ENCODE measurements around the gene ADAM8.
"Not testable (repeated sequence)": the region's sequence is repeated elsewhere in the genome, so short reads cannot be mapped to it uniquely, and the experiment has no call there.

Gene ADAM8

DNA sequence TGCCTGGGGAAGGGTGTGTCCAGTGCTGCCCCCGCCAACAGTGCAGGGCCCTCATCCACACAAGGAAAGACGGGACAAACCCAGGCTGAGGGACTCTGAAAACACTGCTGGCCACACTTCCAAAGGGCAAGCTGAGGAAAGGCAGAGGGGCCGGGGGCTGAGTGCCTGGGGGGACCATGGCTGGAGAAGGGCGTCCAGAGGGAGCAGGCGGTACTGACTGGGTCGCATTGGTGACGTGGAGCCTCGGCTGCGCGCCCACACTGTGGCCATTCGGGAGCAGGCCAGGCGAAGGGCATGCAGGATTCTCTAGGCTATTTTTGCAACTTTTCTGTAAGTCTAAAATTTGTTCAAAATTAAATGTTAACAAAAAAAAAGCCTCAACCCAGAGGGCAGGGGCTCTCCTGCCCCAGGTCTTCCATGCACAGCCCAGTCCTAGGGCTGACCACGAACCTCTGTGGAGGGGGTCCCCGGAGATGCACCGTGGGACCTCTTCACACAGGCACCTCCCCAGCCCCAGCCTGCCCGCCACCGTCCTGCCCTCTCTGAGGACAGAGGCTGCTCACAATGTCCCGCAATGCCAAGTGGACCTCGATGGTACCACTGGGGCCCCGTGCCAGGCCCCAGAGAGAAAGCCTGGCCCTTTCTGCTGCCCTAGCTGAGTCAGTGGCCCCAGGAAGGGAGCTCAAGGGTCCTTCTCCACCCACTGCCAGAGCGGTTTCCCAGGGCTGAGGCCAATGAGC is 10.4 kb downstream of the ADAM8 start:
- TF ChIP-seq, protein P1, sequence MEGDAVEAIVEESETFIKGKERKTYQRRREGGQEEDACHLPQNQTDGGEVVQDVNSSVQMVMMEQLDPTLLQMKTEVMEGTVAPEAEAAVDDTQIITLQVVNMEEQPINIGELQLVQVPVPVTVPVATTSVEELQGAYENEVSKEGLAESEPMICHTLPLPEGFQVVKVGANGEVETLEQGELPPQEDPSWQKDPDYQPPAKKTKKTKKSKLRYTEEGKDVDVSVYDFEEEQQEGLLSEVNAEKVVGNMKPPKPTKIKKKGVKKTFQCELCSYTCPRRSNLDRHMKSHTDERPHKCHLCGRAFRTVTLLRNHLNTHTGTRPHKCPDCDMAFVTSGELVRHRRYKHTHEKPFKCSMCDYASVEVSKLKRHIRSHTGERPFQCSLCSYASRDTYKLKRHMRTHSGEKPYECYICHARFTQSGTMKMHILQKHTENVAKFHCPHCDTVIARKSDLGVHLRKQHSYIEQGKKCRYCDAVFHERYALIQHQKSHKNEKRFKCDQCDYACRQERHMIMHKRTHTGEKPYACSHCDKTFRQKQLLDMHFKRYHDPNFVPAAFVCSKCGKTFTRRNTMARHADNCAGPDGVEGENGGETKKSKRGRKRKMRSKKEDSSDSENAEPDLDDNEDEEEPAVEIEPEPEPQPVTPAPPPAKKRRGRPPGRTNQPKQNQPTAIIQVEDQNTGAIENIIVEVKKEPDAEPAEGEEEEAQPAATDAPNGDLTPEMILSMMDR (IDR thresholded peaks at IDR 0.05; ENCODE audit: low read depth, low read length): no peak
- no peak for DNase-seq (ENCODE audit: extremely low read depth, low read depth)

DNA sequence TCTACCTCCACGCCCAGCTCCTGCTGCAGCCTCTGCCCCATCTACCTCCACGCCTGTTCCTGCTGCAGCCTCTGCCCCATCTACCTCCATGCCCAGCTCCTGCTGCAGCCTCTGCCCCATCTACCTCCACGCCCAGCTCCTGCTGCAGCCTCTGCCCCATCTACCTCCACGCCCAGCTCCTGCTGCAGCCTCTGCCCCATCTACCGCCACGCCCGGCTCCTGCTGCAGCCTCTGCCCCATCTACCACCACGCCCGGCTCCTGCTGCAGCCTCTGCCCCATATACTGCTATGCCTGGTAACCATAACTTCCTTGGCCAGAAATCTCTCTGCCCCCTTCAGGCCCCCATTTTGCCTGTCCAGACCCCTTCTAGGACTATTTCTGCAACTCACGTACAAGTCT is 11.6 kb downstream of the ADAM8 start:
- not testable (repeated sequence) for DNase-seq (ENCODE audit: extremely low read depth, low read depth)

DNA sequence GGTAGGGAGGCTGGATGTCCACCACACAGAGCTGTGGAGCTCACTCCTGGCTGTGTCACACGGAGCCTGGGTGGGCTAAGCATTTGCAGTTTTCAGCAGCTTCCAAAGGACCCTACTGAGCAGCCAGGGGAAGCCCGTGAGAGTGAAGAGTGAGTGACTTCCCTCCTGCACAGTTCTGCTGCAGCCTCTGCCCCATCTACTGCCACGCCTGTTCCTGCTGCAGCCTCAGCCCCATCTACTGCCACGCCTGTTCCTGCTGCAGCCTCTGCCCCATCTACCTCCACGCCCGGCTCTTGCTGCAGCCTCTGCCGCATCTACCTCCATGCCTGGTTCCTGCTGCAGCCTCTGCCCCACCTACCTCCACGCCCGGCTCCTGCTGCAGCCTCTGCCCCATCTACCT is 12.2 kb downstream of the ADAM8 start:
- TF ChIP-seq, protein P1 (IDR thresholded peaks at IDR 0.05; ENCODE audit: low read depth, low read length): no peak

DNA sequence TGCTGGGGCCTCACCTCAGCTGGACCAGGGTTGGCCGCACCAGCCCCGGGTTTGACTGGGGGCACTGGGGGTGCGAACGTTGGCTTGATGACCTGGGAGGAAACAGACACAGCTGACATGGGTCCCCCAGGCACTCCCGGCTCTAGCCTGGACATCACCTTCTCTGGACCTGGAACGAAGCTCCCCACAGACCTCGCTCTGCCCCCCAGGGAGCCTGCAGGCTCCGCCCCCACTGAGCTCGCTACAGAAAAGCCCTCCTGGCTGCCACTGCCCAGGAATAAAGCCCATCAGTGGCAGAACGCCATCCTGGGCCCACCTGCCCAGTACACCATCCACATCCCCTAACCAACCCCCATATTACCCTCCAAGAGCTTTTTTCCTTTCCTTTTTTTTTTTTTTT is 13.0 kb downstream of the ADAM8 start:
- no peak for DNase-seq (ENCODE audit: extremely low read depth, low read depth)
- TF ChIP-seq, protein P1 (IDR thresholded peaks at IDR 0.05; ENCODE audit: low read depth, low read length): no peak

More for the DNA sequence above, 12.2 kb downstream of the ADAM8 start:
- no peak for DNase-seq (ENCODE audit: extremely low read depth, low read depth)

DNA sequence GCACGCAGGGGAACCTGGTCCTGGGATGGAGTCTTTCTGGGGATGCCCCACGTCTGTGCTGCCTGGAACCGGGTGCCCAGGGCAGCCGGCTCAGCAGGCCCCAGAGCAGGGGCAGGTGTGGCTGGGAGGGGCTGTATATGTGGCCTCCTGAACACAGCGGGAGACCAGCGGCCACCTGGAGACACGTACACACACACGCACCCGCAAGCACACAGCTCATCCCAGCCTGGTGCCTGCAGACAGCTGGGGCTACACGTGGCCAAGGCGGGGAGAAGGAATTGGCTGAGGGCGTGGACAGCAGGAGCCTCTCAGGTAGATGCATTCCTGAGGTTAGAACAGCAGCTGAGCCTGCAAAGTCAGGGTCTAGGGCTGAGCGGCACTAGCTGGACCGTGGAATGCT is 14.0 kb downstream of the ADAM8 start:
- TF ChIP-seq, protein P1 (IDR thresholded peaks at IDR 0.05; ENCODE audit: low read depth, low read length): no peak
- DNase-seq (ENCODE audit: extremely low read depth, low read depth): no peak

DNA sequence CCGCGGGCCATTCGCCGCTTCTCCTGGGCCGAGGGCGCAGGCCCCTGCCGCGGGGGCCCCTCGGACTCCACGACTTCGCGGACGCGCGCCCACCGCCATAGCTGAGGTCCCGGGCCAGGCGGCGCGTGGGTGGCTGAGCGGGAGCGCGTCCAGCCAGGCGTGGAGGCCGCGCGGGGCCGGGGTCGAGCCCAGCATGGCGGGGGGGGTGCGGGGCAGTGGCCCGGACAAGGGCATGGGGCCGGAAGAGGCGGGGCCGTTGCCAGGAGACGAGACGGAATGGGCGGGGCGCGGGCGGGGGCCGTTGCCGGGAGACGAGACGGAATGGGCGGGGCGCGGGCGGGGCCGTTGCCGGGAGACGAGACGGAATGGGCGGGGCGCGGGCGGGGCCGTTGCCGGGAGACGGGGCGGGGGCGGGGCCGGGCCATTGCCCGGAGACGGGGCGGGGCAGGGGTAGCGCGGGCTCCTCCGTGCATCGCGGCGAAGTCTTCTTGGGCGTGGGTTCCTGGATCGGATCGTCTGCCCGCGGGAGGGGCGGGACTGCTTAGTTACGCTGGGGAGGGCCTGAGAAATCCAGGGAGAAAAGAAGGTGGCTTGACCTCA is 14.8 kb downstream of the ADAM8 start:
- TF ChIP-seq, protein P1 (IDR thresholded peaks at IDR 0.05; ENCODE audit: low read depth, low read length): no peak
- DNase-seq (ENCODE audit: extremely low read depth, low read depth): peak; percentile 19

DNA sequence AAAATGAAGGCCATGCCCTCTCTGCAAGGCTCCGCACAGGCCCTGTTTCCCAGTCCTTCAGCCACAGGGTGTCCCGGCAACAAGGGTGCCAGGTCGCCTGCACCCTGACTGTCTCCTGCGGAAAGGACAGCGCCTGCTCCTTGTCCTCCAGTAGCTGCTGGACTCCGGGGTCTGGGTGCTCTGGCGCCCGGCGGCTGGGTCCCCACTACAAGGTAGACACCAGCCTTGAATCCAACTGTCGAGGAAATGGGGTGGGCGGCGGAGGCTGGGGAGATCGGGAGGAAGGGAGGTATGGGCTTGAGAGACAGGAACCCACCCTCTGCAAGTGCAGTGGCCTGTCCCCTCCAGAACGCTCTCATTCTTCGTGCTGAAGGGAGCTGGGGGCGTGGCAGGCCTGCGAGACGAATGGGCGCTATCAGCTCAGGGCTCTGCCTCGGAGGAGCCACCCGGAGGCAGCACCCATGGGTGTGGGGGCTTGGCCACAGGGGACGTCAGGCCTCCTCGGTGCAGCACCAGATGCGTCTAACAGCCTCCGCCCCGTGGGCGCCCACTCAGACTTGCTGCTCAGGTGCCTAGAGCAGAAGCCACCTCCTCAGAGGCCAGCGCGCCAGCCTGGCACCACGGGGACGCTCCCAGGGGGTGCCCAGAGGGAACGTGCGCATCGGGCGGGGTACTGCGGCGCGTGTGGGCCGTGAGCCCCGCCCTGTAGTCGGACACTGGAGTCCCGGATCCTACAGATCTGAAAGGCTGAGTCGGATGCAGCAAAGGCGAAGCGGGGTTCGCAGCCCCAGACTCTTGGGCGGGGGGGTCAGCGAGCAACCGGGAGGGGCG is 15.6 kb downstream of the ADAM8 start:
- no peak for DNase-seq (ENCODE audit: extremely low read depth, low read depth)
- TF ChIP-seq, protein P1 (IDR thresholded peaks at IDR 0.05; ENCODE audit: low read depth, low read length): no peak
